ENCODE results near the gene TTC31.

GRCh38 chr2:74538881-74539339, 56.0 kb downstream of the TTC31 start:
- TF ChIP-seq CTCF (IDR thresholded peaks at IDR 0.05; ENCODE audit: low read depth, low read length) (no peak), EZH2phosphoT487 (IDR thresholded peaks at IDR 0.05; ENCODE audit: low read depth) (no peak)

All from OCI-LY3 (cell line).